NCI-H2029 (cell line): ENCODE data around the gene ITIH3.

Experiments used
- DNase-seq: peaks from one replicate; lab custom pipeline; 2025; lab: John Stamatoyannopoulos, UW

Gene ITIH3

GRCh38 chr3:52779837-52780585 lies 14.6 kb upstream of the ITIH3 start:
- no peak for DNase-seq

- DNase-seq = no peak
Observed at GRCh38 chr3:52781741-52782140, 12.9 kb upstream of the ITIH3 start.

DNA sequence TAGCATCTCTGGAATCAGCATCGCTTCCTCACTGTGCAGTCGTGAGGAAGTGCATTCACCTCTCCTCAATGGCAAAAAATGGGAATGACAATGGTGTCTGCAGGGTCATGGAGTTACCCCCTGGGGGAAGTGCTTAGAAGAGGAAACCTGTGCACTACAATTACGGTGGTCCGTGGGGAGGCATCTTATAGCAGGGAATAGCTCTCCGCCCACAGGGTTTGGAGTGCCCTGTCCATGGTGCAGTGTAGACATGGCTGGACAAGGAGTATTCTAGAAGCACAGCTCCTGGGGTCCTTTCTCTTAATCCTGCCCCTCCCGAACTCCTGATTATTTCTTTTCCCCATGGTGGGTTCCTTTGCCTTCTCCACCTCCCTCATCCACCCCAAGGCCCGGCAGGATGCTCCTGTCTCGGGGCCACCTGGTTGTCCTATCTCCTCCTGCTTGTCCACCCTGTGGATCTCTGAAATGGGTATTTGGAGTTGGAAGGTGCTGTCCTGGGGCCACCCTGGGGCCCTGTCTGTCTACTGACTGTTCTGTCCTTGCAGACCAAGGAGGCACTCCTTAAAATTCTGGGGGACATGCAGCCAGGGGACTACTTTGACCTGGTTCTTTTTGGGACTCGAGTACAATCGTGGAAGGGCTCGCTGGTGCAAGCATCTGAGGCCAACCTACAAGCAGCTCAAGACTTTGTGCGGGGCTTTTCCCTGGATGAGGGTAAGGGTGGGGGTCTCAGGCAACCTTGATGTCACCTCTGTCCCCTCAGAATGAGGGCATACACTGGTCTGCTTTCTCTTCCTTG lies 12.0 kb upstream of the ITIH3 start:
- no peak for DNase-seq

- DNase-seq = no peak
Observed at GRCh38 chr3:52783211-52783555, 11.4 kb upstream of the ITIH3 start.

- no peak for DNase-seq
Observed at GRCh38 chr3:52784021-52784621, 10.5 kb upstream of the ITIH3 start.

- DNase-seq = no peak
Observed at GRCh38 chr3:52784931-52785590, 9.5 kb upstream of the ITIH3 start.

GRCh38 chr3:52786330-52787215 lies 8.0 kb upstream of the ITIH3 start:
- DNase-seq = no peak

DNA sequence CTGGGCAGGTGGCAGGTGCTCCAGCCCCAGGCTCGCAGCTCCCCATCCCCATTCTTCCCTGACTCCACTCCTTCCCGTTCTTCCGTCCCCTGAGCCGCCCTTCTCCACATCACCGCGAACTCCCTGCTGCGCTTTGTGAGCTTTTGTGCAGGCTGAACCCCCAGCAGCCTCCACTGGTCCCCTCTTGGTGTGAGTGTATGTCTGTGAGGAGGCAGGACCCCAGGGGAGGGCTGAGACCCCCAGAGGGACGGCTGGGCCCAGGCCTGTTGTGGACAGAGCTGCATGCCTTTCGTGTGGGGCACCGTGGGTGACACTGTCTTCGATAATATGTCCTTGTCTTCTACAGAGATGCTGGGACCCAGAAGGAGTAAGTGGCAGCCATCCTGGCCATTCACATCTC lies 7.3 kb upstream of the ITIH3 start:
- no peak for DNase-seq

GRCh38 chr3:52787672-52788625 lies 6.6 kb upstream of the ITIH3 start:
- DNase-seq = no peak

- no peak for DNase-seq
Observed at GRCh38 chr3:52788890-52789745, 5.5 kb upstream of the ITIH3 start.

DNA sequence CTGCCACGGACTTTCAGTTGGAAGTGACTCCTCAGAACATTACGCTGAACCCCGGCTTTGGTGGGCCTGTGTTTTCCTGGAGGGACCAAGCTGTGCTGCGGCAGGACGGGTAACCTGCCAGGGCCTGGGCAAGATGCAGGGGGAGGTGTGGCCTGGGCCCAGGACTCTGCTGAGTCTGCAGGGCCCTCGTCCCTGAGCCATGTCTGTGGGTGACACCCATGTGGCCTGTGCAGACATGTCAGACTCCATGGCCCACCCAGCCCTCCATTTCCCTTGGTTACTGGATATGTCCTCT lies 4.9 kb upstream of the ITIH3 start:
- DNase-seq = no peak

DNA sequence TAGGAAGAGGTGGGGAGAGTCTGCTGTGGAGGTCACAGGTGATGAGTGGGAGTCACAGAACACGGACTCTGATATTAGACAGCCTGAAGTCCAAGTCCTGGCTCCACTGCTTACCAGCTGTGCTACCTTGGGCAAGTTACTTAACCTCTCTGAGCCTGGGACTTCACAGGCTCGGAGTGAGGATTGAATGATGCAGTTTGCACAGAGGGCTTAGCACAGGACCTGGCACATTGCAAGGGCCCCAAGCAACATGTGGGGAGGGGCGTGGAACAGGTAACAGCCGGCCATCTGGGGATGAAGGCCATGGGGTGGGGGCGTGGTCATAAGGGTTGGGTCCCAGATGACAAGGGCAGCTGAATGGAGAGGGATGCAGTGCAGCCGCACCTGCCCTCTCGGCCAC lies 4.3 kb upstream of the ITIH3 start:
- DNase-seq = no peak

- DNase-seq = no peak
Observed at GRCh38 chr3:52790741-52791140, 3.9 kb upstream of the ITIH3 start.

- DNase-seq = no peak
Observed at GRCh38 chr3:52791366-52791765, 3.2 kb upstream of the ITIH3 start.

DNA sequence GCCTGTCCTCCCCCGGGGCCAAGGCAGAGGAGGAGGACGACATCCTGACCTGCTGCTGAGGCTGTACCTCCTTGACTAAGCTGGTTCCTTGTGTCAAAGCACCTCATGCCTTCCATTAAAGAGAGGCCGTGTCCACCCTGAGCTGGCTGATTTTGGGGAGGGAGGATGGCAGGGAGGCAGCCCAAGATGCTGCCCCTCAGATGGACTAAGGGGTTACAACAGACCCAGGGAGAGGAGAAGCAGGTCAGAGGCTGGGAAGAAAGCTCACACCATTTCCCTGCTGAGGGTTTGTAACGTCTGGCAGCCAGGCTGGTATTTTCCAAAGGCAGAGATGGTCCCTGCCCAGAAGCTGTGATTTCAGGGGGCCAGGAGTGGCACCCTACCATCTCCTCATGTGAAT lies 2.7 kb upstream of the ITIH3 start:
- DNase-seq = no peak

GRCh38 chr3:52792413-52792812 lies 2.2 kb upstream of the ITIH3 start:
- DNase-seq = no peak

DNA sequence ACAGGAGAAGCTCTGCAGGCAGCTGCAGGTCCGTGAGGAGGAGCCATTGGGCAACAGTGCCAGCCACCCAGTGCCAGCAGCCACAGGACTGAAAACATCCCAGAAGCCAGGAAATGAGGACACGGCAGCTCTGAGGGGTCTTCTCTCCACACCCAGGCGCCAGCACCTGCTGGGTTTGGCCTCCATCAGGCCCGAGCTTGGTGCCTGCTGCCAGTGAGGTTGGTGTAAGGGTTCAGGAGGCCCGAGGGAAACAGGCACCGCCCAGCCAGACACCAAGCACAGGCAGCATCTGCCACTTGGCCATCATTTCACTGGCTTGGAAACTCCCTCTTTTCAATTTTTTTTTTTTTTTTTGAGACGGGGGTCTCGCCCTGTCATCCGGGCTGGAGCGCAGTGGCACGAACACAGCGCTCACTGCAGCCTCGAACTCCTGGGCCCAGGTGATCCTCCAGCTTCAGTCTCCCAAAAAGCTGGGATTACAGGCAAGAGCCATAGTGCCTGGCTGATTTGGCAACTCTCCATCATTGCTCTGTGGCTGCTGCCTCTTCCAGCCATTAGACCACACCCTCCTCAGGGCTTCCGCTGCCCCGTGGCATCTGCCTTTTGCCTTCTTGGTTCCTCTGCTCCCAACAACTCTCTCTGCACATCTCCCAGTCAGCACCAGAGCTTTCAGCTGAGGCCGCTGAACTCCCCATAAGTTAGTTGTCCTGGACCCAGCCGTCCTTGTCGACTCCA lies 1.5 kb upstream of the ITIH3 start:
- peak; percentile 42 for DNase-seq

- DNase-seq = no peak
Observed at GRCh38 chr3:52793702-52794611, 639 bp upstream of the ITIH3 start.
